ENCODE data around the gene RHO.
"Not testable (repeated sequence)": the region's sequence is repeated elsewhere in the genome, so short reads cannot be mapped to it uniquely, and the experiment has no call there.

RHO gene

DNA sequence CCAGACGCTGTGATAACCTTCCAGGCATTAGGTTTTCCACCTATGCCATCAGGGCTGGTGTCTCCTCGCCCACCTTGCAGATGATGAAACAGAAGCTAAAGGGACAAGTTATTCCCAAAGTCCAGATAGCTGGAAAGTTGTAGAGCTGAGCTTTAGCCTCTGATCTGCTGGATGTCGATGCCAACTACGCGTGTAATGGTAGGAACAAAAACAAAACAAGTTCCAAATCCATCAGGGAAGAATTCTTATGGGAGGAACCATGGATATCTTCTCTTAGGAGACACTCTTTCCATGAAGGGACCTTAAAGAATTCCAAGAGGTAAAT is 28.1 kb upstream of the RHO start:
- DNase-seq, result no peak

DNA sequence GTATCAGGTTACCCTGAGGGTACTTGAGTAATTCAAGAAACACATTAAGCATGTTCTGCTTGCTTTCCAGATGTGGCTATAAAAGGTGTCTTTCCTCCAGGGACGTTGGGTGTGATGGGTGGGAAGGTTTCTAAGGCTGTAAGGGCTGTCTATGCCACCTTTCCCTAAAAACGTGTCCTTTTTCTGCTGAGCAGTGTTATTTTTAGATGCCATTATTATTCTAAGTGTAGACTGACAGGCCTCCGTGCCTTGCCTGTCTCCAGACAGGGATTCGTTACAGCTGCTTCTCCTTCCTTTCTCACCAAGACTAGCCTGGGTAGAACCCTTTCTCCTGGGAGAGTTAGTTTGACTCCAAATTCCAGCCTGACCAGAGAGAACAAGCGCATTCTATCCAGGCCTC is 26.8 kb upstream of the RHO start:
- DNase-seq, result no peak

DNA sequence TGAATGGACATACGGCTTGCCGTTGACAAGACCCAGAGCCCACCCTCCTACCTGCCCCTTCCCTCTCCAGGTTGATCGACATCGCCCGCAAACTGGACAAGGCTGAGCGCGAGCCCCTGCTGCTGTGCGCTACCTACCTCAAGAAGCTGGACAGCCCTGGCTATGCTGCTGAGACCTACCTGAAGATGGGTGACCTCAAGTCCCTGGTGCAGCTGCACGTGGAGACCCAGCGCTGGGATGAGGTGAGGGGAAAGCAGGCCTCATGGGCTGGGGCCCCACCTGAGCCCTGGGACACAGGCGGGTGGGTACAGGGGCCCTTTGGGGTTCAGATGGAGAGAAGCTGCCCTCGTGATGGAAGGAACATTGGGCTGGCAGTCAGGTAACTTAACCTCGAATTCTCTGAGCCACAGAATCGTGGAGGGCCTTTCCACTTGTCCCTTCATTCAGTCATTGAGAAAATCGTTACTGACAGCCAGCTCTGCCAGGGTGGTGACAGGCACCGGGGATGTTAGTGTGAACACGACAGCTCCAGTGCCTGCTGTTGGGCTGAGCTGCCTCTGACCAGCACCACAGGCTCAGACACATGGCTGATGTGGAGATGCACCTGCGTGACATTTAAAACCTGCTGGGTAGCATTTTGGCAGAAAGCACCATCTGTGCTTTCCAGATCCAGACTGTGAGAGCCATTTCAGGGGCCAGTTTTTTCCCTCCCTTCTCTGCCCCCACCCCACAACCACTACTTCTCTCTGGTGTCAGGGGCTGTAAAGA is 25.6 kb upstream of the RHO start:
- no peak for DNase-seq

DNA sequence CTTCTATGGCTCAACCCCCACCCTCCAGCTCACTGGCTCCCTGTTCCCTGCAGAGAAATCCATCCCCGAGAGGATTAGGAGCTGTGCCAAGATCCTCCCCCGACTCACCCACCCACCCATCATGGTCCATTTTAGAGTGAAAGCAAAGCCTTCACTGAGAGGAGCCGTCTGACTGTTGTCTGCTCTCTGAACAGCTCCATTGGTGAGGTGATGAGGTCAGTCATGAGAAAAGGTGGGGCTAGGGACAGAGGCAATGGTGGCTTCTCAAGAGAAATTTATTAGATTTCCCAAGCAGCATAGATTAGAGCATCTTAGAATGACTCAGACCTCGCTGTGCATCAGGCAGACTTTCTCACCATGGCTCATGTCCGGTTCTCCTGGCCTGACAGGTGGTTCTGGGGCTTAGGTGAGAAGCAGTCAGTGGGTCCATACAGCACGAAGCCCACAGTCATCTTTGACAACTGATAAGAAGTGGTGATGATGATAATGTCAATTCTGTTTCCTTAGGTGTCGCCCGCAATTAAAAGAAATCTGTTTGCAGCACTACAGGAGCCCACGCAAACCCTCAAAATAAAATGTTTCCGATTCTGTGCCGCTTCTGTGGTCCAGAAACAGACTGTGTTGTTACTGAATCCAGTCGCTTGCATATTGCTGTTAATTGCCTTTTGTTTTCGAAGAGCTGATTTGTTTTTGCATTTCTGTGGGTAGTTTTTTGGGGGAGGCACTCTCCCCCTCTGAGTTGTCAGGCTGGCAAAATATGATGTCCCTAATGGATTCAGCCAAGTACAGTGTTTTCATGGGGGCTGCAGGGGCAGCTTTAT is 24.8 kb upstream of the RHO start:
- no peak for DNase-seq

DNA sequence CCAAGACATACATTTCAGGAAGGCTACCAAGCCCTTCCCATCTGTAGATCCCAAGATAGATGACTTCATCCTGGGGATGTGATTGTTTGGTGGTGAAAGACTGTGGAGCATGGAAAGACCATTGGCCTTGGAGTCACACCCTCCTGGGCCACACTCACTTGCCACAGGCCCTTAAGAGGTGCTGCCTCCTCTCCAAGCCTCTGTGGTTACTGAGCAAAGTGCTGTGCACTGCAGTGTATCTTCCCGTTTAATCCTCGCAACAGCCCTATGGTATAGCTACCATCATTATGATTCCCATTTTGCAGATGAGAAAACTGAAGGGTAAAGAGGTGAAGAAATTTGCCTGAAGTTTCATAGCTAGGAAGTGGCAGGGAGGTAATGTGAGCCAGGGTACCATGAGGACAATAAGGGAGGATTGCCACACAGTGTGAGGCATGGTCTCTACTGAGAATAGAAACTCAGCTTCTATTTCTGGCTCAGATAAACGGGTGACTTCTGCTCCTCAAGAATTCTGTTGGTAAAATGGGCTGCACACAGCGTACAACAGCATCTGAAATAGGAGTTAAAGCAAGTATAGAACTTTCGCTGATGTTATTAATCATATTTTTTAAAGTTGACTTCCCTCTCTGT is 23.9 kb upstream of the RHO start:
- no peak for DNase-seq

DNA sequence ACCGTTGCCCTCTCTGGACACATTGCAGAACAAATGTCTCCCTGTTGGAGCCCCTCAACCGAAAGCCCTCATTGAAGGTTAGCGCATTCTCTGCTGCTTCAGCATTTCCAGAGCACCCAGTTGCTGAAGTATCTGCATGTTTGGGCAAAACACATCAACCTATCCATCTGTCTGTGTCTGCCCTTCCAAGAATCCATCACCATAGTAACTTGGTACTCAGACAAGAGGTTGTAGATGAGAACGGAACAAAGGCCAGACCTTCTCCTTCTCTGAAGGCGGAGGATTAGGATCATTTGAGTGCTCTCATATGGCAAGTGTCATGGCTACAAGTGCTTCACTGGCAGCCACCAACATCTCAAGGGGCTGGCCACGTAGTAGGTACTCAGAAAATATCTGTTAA is 23.1 kb upstream of the RHO start:
- DNase-seq, result no peak

DNA sequence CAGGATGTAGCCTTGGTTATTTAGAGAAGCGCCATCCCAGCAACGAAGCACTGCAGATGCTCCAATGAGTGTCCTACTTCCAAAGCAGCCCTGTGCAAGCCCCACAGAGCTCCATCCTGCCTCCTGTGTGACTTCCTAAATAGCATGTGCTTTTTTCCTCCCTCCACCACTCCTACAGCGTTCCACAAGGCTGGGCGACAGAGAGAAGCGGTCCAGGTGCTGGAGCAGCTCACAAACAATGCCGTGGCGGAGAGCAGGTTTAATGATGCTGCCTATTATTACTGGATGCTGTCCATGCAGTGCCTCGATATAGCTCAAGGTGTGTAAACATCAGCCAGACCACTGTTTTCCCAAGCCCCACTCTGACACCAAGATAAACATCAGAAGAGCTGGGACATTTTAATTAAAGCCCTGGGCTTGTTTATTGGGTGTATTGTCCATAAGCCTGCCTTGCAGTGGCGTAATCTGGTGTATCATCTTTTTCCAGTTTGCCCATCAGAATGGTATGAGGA is 22.2 kb upstream of the RHO start:
- DNase-seq, result no peak

DNA sequence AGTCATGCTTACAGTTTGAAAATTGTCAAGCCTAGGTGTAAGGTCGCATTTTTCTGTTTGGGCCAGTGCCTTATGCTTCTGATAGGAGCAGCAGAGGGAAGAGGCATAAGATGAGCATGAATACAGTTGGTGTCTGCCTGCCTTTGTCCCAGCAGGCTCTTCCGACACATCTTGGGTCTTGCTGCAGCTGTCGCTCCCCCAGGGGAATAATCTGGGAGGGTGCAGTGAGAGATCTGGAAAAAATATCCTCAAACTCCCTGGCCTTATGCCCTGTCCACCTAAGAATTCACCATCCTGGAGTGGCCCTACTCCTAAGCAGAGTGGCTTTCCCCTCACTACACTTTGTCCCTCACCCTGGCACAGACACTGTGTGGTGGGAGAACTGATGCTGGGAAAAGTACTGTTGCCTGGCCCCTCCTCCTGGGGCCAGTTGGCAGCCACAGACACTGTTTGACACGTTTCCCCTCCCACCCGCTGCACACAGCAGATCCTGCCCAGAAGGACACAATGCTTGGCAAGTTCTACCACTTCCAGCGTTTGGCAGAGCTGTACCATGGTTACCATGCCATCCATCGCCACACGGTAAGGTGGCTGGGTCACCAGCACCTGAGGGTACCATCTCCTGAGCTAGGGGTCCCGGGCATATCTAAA is 21.1 kb upstream of the RHO start:
- DNase-seq, result no peak

DNA sequence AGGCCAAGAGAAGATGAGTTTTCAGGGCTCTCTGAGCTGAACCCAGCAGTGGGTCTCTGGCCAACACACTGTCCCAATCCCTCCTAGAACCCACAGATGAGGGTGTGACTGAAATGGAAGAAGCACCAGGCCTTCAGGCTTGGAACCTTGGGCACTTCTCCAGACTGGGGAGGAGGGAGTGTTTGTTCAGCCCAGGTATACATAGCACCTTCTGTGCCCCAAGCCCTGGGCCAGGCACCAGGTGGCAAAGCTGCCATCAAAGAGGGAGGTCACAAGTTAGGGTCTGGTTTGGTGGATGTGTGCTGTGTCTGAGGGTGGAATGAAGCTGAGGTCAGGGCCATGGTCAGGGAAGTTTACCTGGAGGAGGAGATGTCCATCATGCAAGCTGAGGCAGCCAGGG is 15.8 kb upstream of the RHO start:
- no peak for DNase-seq

DNA sequence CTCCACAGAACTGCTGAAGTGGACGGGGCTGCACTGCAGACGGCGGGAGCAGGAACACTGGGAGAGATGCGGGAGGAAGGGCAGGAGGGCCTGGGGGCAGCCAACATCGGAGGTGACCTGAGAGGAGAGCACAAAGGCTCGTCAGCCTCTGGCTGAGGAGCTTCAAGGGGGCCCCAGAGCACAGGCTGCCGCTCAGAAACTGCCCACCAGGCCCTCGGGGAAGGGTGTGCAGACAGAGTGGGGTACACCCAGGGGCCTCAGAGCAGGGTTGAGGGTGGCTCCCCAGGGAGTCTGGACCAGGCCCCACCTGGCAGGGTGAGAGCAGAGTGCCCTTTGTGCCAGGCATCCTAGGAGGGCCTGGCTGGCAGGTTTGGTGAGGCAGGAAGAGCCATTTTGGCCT is 14.7 kb upstream of the RHO start:
- DNase-seq, result no peak

DNA sequence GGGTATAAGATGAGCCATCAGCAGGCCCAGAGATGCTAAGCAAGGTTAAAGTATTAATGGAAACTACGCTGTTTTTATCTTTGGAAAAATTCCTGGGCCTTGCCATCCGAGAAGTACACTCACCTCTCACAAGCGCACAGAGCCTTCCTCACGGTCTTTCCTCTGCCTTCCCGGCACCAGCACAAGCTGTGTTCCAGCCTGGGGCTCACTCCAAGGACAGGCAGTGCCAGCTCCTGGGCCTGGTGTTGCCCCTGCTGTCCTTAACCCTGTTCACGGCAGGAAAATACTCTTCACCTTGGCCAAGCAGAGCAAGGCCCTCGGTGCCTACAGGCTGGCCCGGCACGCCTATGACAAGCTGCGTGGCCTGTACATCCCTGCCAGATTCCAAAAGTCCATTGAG is 14.3 kb upstream of the RHO start:
- no peak for DNase-seq

DNA sequence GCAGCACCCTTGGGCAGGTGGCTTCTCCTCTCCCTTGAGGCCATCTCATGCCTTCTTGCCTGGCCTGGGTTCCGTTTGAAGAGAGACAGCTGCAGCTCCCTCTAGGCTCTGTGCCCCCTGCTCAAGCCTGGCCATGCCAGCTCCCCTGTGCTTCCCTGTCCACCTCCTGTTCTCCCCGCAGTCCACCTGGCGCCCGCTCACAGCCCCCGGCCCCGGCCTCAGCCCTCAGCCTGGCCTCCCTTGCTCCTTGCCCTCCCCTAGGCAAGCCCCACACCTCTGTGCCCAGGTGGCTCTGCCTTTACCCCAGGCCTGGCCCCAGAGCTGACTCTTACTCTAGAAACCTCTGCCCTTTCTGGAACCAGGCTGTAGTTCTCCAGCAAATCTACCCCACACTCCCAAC is 13.9 kb upstream of the RHO start:
- no peak for DNase-seq

DNA sequence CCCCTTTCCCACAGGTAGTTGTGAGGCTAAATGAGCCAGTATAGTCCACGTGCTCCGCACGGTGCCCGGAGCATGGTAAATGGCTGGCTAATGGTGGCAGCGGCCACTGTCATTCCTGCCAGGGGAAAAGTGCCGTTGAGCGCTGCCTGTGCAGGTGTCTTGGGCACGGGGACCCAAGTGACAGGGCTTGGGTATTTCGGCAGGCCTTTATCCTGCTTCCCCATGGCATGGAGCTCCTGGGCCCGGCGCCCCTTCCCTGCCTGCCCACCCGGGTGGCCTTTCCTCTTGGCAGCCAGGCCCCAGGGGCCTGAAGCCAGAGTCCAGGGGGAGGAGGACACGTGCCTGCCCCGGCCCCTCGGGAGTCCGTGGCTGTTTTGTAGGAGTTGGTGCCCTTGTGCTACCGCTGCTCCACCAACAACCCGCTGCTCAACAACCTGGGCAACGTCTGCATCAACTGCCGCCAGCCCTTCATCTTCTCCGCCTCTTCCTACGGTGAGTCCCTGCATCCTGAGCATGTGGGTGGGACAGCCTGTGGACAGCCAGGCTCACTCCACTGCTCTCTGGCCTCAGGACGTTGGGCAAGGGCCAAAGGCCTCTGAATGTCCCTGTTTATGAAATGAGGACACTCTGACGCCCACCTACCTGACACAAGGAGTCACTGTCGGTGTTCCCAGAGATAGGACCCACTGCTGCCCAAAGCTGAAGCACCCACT is 13.2 kb upstream of the RHO start:
- not testable (repeated sequence) for DNase-seq

DNA sequence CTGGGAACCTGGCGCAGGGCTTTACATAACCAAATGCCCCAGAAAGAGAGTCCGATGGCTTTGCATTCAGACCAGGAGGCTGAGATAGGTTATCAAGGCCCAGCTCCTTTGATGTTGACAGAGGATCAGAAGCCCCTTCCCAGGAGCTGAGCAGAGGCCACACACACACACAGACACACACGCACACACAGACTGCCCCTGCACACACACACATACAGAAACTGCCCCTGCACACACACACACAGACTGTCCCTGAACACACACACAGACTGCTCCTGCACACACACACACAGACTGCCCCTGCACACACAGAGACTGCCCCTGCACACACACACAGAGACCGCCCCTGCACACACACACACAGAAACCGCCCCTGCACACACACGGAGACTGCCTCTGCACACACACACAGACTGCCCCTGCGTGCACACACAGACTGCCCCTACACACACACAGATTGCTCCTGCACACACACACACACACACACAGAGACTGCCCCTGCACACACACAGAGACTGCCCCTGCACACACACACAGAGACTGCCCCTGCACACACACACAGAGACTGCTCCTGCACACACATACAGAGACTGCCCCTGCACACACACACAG is 12.5 kb upstream of the RHO start:
- not testable (repeated sequence) for DNase-seq

DNA sequence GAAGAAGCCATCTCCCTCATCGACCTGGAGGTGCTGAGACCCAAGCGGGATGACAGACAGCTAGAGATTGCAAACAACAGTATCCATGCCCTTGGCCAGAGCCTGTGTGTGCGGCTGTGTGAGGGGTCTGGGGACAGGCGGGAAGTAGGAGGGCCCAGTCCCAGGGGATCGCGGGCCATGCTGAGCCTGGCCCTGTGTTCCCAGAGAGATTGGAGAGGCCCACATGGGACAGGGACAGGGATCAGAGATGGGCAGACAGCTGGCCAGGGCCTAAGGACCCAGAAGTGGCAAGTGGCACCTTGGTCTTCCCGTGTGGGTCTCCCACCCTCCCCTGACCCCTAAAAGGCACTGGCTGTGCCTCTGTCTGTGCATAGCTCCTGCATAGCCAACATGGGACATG is 10.9 kb upstream of the RHO start:
- DNase-seq, result no peak

DNA sequence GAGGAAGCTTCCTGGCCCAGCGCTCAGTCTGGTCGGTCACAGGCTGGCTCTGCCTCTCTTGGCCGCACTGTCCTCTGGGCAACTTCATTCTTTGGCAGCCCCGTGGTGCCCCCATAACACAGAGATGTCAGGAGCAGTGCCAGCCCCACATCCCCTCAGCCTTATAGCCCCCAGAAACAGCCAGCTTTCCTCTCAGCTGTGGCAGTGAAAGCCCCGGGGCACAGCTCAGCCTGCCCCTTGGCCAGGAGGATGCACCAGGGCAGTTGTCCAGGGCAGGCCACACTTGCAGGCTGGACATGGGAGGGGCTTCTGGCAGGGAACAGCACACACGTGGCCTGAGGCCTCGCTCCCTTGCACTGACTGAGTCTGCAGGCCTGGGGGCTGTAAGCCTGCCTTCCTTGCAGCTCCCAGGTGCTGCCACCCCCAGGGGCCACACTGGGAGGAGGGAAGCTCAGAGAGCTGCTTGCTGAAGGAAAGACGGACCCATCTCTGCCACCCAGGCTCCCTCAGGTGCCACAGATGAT is 10.3 kb upstream of the RHO start:
- no peak for DNase-seq

DNA sequence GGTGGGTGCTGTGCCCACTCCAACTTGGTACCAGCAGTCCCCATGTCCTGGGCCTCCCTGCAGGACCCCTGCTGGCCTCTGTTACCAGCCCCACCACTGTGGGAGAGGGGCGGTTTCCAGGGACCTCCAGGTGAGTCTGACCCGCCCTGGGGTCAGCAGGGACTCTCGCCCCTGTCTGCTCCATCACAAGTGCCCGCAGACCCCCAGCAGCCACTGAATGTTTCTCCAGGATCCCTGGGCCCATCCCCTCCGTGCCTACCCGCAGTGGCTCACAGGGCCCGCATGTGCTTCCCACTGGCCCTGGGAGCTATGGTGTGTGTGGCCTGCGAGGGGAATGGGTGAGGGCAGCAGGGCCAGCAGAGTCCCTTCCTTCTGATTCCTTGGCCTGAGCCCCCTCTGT is 9.9 kb upstream of the RHO start:
- DNase-seq, result no peak

DNA sequence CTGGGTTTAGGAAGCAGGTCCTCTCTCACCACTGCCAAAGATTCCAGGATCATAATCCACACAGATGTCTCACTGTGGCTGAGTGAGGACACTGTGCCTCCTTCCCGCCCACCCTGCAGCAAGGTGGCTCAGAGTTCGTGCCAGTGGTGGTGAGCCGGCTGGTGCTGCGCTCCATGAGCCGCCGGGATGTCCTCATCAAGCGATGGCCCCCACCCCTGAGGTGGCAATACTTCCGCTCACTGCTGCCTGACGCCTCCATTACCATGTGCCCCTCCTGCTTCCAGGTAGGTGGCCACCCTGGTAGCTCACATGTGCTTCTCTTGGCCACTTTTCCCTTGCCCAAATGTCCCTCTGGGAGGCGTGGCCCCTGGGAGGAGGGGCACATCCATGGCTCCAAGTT is 9.0 kb upstream of the RHO start:
- DNase-seq, result no peak

DNA sequence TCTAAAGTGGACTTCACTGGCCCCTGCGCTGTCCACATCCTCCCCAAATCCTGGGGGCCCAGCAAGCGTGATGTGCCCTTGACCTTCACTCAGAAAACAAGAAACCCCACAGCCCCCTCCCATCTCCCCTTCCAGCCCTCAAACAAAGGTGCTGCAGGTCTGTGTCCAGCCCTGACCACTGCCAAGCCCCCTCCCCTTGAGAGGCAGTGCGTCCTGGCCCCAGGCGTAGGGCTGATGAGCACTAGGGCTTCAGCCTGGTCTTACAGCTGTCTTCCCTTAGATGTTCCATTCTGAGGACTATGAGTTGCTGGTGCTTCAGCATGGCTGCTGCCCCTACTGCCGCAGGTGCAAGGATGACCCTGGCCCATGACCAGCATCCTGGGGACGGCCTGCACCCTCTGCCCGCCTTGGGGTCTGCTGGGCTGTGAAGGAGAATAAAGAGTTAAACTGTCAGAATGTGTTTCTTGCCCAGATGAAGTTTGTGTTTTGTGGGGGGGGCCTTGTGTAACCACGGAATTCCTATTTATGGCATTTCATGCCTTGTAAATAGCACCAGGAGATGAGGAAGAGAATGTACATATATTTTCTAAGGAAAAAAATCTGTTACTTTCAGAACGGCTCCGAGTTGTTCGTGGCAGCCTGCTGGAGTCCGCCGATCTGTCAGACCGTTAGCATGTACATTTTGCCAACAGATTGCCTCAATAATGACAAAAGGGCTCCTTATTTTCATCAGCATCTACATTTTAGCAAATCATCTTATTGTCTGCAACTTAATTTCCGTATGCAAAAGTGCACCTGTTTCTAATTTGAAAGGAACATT is 8.3 kb upstream of the RHO start:
- DNase-seq, result no peak

DNA sequence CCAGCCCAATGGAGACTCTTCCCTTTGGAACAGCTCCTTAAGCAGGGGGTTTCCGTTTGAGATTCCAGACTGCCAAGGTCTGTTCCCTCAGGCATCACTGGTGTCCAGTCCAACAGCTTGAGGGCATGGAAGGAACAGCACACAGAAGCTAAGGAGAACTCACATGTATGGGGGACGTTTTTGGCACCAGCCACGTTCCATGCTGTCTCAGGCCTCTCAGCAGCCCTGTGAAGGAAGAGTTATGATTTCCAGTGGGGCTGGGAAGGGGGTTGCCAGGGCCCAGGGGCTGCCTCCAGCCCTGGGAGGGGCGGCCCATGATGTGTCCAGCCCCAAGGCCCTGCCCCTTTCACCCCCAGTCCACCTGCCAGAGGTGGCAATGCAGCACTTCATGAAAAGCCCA is 7.5 kb upstream of the RHO start:
- DNase-seq, result no peak

DNA sequence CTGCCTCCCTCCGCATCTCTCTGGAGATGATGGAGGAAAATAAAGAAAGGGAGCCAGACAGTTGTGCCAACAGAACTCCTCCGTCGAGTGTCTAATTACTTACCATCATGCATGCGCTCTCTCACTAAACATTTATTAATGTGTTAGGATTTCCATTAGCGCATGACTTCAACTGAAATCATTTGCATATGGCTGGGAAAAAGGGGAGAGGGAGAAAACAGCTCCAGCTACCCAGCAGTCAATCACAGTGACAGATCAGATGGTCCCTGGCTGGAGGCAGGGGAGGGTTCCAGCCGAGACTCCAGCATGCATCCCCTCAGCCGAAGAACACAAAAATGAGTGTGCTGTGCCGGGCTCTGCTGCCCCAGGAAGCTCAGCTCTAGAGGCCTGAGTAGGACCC is 6.8 kb upstream of the RHO start:
- DNase-seq, result no peak
